GM21526 (cell line): Measurements from ENCODE around the gene XRCC6.
A peak's percentile ranks its signal among the peaks of the same experiment; 100 is the strongest.
"Not testable (repeated sequence)": the region's sequence is repeated elsewhere in the genome, so short reads cannot be mapped to it uniquely, and the experiment has no call there.

Source experiments
- ATAC-seq: cut with Tn5 transposase; IDR thresholded peaks from one replicate; pipeline ENCODE4 v1.9.1; 2021; ENCODE audit warnings: moderate library complexity; ENCODE audit not compliant: unreplicated experiment, low FRiP score

XRCC6 gene

DNA sequence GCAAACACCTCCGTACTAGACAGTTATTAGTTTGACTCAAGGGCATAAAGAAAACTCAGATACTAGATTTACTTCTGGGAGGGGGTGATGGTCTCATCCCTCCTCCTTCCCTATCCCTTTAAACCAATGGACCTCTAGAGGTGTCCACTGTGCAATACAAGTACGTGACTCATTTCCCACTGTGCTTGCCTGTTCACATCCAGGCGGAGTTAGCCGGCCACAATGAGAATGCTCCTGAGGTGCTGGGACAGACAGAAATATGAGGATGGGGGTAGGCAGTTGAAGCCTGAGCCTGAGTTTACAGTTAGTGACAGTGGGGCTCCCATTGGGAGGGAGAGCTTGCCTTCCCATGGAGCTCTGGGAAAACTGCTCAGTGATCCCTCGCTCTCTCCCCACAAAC, 23.0 kb upstream of the XRCC6 start:
- no peak for ATAC-seq

GRCh38 chr22:41598891-41599635, 22.0 kb upstream of the XRCC6 start:
- ATAC-seq = no peak

DNA sequence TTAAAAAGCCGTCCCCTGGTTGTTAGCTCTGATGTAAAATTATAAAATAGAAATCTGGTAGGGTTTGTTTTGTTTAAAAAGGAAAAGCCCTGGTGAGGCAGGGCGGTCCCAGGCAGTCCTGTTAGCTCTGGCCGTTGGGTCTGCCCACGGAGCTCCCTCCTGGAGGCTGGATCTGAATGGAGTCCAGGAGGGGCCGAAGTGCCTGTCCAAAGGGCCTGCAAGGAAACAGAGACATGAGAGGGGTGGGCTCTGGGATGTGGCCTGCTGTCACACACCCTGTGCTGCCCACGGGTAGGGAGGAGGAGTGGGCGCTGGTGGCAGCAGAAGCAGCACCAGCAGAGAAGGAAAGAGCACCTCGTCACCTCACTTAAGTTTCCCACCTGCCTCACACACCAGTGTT, 20.1 kb upstream of the XRCC6 start:
- ATAC-seq = no peak

DNA sequence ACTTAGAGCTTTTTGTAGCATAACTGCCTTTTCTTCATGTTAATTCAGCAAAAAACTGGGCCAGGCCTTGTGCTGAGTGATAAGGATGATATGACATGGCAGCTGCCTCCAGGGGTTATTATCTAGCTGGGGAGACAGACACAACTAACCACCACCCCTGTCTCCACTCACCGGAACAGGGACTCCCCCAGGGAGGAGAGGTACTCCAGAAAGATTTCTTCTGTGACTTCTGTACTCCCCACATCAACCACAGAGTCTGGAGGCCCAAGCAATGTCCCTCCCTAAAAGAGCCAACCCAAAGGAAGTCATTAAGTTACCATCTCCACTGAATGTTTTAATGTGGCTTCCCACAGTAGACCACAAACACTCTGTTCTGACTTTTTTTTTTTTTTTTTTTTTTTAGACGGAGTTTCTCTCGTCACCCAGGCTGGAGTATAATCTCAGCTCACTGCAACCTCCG, 17.2 kb upstream of the XRCC6 start:
- peak; percentile 51 for ATAC-seq

DNA sequence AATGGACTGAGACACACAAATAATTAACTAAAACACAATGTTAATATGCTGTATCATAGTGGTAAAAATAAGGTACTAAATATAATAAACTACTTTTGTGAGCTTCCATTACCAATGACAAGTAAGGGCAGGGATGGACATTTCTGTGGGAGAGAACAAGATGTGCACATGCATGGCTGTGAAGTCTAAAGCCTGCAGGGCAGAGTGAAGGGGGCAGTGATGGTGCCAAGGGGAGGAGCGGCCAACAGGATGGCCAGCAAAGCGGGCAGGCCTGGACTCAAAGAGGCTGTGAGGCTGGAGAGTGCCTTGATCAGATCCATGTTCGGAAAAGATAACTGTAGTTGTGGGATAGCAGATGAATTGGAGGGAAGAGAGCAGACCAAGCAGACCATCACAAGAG, 12.7 kb upstream of the XRCC6 start:
- ATAC-seq = no peak

DNA sequence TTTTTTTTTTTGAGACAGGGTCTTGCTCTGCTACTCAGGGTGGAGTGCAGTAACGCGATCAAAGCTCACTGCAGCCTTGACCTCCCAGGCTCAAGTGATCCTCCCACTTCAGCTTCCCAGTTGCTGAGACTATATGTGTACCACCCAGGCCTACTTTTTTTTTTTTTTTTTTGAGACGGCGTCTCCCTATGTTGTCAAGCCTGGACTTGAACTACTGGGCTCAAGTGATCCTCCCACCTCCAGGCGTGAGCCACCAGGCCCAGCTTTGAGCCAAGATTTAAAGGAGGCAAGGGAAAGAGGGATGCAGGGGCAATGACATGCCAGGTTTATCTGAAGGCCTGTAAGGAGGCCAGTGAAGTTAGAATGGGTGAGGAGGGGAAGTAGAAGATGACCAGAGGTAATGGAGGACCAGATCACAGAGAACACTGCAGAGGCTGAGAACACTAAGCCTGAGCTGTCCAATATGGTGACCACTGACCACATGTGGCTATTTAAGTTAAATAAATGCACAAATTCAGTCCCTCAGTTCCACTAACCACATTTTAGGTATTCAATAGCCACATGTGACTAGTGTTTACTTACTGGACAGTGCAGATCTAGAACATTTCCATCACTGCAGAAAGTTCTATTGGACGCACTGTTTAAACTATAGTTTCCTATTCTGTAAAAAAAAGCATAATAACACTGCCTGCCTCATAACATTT, 8.3 kb upstream of the XRCC6 start:
- no peak for ATAC-seq

- ATAC-seq = no peak
These were observed 7.6 kb upstream of the XRCC6 start for GRCh38 chr22:41613456-41613855.

DNA sequence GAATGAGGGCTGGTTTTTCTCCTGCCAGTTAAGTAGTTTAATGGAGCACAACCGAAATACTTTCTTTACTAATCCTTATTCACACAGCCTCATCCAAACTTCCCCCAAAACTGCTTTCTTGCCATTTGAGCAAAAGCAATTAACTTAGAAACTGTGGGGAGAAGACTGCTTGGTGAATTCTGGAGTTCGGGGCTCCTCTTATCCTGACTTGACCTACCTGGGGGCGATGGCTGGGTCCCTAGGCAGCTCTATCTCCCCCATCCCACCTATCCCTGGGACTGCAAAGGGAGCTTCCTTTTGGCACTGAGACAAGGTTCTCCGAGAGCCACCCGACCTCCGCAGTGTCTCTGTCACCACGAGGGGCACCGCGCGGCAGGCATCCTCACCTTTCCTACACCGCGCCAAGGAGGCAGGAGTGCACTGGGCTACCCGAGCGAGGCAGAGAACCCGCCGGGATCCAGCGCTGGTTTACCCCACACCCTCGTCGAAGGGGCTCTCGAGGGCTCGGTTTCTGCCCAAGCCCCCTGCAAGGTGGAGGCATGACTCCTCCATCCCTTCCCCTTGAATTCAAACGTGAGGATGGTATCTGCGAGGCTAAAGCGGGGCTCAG, 1.0 kb upstream of the XRCC6 start:
- peak; percentile 17 for ATAC-seq

DNA sequence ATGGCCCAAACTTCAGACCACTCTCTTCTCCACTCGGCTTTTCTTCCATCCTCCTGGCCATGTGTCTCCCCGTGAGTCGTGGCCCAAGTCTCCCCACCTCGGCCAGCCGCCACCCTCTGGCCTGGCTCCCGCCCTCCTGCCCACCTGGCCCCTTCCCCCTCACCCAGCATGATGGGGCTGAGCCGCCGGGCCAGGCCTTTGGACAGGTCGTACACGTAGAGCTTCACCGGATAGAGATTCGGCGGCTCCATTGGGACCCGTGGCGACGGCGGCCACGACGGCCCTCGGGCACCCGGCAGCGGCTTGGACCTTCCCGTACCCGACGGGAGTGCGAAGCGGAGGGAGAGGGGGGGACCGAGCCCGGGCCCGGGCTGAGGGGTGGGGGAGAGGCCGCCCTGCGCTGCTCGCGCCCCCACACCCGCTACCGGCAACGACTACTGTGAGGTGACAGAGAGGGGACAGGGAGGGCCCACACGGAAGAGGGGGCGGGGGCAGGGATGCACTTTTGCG, 451 bp upstream of the XRCC6 start, which contains the start of gene DESI1:
Gene DESI1, minus strand, starts transcription at position 455 of the 510 bp plus-strand sequence. Its CDS starts 204 bp downstream, at position 251.
- peak; percentile 23 for ATAC-seq

DNA sequence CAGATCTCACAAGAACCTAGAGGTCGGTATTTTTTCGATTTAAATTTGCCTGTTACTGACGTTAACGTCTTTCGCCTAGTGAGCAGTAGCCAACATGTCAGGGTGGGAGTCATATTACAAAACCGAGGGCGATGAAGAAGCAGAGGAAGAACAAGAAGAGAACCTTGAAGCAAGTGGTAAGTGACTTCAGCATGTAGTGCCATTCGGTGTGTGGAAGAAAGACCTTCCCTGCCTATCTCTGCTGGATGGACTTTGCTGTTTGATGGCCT, 750 bp downstream of the XRCC6 start:
- no peak for ATAC-seq

DNA sequence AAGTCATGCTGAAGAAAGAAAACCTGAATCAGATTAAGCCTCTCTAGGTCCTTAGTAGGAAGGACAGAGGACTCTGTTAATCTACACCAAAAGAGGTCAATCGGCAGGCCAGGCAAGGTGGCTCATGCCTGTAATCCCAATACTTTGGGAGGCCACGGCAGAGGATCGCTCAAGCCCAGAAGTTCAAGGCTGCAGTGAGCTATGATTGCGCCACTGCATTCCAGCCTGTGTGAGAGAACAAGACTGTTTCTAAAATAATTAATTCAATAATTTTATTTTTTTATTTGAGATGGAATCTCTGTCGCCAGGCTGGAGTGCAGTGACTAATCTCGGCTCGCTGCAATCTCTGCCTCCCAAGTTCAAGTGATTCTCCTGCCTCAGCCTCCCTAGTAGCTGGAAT, 4.5 kb downstream of the XRCC6 start:
- ATAC-seq = no peak

GRCh38 chr22:41631115-41631514, 10.0 kb downstream of the XRCC6 start:
- ATAC-seq = not testable (repeated sequence)

DNA sequence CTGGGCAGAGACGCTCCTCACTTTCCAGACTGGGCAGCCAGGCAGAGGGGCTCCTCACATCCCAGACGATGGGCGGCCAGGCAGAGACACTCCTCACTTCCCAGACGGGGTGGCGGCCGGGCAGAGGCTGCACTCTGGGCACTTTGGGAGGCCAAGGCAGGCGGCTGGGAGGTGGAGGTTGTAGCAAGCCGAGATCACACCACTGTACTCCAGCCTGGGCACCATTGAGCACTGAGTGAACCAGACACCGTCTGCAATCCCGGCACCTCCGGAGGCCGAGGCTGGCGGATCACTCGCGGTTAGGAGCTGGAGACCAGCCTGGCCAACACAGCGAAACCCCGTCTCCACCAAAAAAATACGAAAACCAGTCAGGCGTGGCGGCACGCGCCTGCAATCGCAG, 10.5 kb downstream of the XRCC6 start:
- ATAC-seq = not testable (repeated sequence)

- ATAC-seq = not testable (repeated sequence)
These were observed 13.5 kb downstream of the XRCC6 start for GRCh38 chr22:41634610-41635009.

GRCh38 chr22:41636467-41636866, 15.4 kb downstream of the XRCC6 start:
- ATAC-seq = no peak

DNA sequence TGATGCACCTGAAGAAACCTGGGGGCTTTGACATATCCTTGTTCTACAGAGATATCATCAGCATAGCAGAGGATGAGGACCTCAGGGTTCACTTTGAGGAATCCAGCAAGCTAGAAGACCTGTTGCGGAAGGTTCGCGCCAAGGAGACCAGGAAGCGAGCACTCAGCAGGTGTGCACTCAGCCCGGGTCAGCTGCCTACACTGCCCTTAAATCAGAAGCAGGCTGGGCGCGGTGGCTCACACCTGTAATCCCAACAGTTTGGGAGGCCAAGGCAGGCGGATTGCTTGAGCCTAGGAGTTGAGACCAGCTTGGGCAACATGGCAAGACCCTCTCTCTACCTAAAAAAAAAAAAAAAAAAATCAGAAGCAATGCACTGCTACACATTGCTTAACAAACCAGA, 16.5 kb downstream of the XRCC6 start:
- ATAC-seq = not testable (repeated sequence)

- ATAC-seq = no peak
These were observed 17.0 kb downstream of the XRCC6 start for GRCh38 chr22:41638124-41638523.

GRCh38 chr22:41638748-41639147, 17.7 kb downstream of the XRCC6 start:
- ATAC-seq = no peak

GRCh38 chr22:41641854-41642253, 20.8 kb downstream of the XRCC6 start:
- ATAC-seq = no peak

GRCh38 chr22:41642331-41643110, 21.4 kb downstream of the XRCC6 start:
- ATAC-seq = no peak

DNA sequence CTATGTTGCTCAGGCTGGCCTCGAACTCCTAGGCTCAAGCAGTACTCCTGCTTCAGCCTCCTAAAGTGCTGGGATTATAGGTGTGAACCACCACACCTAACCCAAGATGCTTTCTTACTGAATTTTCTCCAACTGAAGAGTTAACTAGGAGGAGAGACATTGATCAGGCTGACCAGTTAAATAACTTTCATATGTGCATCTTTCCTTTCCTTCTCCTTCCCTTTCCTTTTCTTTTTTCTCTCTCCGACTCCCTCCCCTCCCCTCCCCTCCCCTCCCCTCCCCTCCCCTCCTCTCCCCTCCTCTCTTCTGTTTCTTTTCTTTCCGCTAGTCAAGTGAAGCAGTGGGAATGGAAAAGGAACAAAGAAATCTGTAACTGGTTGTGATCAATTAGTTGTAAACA, 26.7 kb downstream of the XRCC6 start:
- ATAC-seq = no peak
